Hepatocyte (in vitro differentiated cells): ENCODE measurements around the gene SNX32. TPM values are rescaled to one million over a fixed set of nuclear protein-coding genes. Genes with fewer than 3 reads are reported as not detected.

Experiments used
- DNase-seq: peaks from one replicate; pipeline ENCODE4 v3.0.0-alpha.2; 2016; ENCODE audit warnings: low spot score
- H2AFZ ChIP-seq: fragments of 200-600 bp; sonication (generic); 2 replicates; pipeline ENCODE4 v1.6.0; 2016; ENCODE audit warnings: antibody characterized with exemption, mild to moderate bottlenecking
- H3K27ac ChIP-seq: fragments of 200-600 bp; sonication (generic); 2 replicates; pipeline ENCODE4 v1.5.1; 2016; ENCODE audit warnings: mild to moderate bottlenecking
- H3K27me3 ChIP-seq: fragments of 200-600 bp; sonication (generic); 2 replicates; pipeline ENCODE4 v1.6.1; 2016
- H3K36me3 ChIP-seq: fragments of 200-600 bp; sonication (generic); replicated peaks from 2 replicates; pipeline ENCODE4 v1.5.1; 2016; ENCODE audit warnings: low read depth; ENCODE audit not compliant: insufficient read depth
- H3K4me1 ChIP-seq: fragments of 200-600 bp; sonication (generic); 2 replicates; pipeline ENCODE4 v1.5.1; 2016; ENCODE audit warnings: mild to moderate bottlenecking, moderate library complexity; ENCODE audit not compliant: insufficient read depth
- H3K4me2 ChIP-seq: fragments of 200-600 bp; sonication (generic); 2 replicates; pipeline ENCODE4 v1.6.0; 2016
- H3K4me3 ChIP-seq: fragments of 200-600 bp; sonication (generic); 2 replicates; pipeline ENCODE4 v1.5.1; 2016; ENCODE audit warnings: mild to moderate bottlenecking
- H3K79me2 ChIP-seq: fragments of 200-600 bp; sonication (generic); 2 replicates; pipeline ENCODE4 v1.6.0; 2017; ENCODE audit warnings: mild to moderate bottlenecking
- H3K9me2 ChIP-seq: fragments of 200-600 bp; sonication (generic); replicated peaks from 2 replicates; pipeline ENCODE4 v1.6.0; 2017; ENCODE audit warnings: mild to moderate bottlenecking; ENCODE audit not compliant: insufficient read depth
- H3K9me3 ChIP-seq: fragments of 200-600 bp; sonication (generic); 2 replicates; pipeline ENCODE4 v1.5.1; 2016; ENCODE audit warnings: low read depth, mild to moderate bottlenecking
- H4K20me1 ChIP-seq: fragments of 200-600 bp; sonication (generic); 2 replicates; pipeline ENCODE4 v1.6.0; 2016; ENCODE audit warnings: mild to moderate bottlenecking; ENCODE audit not compliant: insufficient read depth, poor library complexity, severe bottlenecking
- CTCF ChIP-seq: fragments of 200-600 bp; sonication (generic); IDR thresholded peaks from 2 replicates; pipeline ENCODE4 v1.5.1; 2016; ENCODE audit warnings: antibody characterized with exemption, mild to moderate bottlenecking; ENCODE audit not compliant: poor library complexity
- EZH2 ChIP-seq: fragments of 200-600 bp; sonication (generic); IDR thresholded peaks from 2 replicates; pipeline ENCODE4 v1.6.1; 2016; ENCODE audit warnings: antibody characterized with exemption, mild to moderate bottlenecking, borderline replicate concordance
- EZH2phosphoT487 ChIP-seq: fragments of 200-600 bp; sonication (generic); IDR thresholded peaks from one replicate; pipeline ENCODE4 v1.6.1; 2018; ENCODE audit warnings: antibody characterized with exemption, mild to moderate bottlenecking, low read depth, moderate library complexity; ENCODE audit not compliant: unreplicated experiment, severe bottlenecking
- WGBS: methylation state at CpG from one replicate; pipeline ENCODE4 v1.1.6; 2016; ENCODE audit warnings: low lambda C conversion rate; ENCODE audit errors: missing lambda C conversion rate; 5-methylcytosine and 5-hydroxymethylcytosine counted together
- polyA plus RNA-seq: library from polyadenylated mRNA; unstranded; fragments of >200 nt; fragmentation: Nextera tagmentation; extraction: Ambion mirVana; gene quantifications from 2 replicates; pipeline ENCODE4 v1.2.1, GENCODE V29; 2016
- total RNA-seq: library from RNA; depleted of rRNA; stranded (reverse); fragments of >200 nt; gene quantifications from 2 replicates; pipeline ENCODE4 v1.2.3, GENCODE V29; 2014

Gene SNX32
- total and polyA plus RNA-seq, 2 experiments from 2014 or later = 2.9 to 5.1 TPM

- peak within 1 kb of the TSS; percentile 99 for H3K27ac ChIP-seq
- 1% methylated on average over 70 of the region's 92 CpGs for WGBS
- H3K4me2 ChIP-seq = peak within 1 kb of the TSS; percentile 92
- no peaks in the 10 kb centered on the region for H3K27me3 ChIP-seq
- H3K36me3 ChIP-seq = no peaks in the 10 kb centered on the region
- H3K4me3 ChIP-seq = peak within 1 kb of the TSS; percentile 95
- peak within 1 kb of the TSS; percentile 26 for H2AFZ ChIP-seq
- peaks cover 35% of the 10 kb centered on the region for H4K20me1 ChIP-seq
- peaks cover 59% of the 10 kb centered on the region for H3K79me2 ChIP-seq
- peak; percentile 99 for DNase-seq
- no peaks in the 10 kb centered on the region for H3K9me3 ChIP-seq
- H3K9me2 ChIP-seq = no peaks in the 10 kb centered on the region
- TF ChIP-seq CTCF (no peak), EZH2phosphoT487 (no peak), EZH2 (no peak)
- peaks cover 34% of the 10 kb centered on the region for H3K4me1 ChIP-seq
These were observed 24.3 kb downstream of the SNX32 start, which contains the start of gene CFL1 for GRCh38 chr11:65857853-65858680. Gene CFL1, minus strand, starts transcription at chr11:65858180. Its CDS starts 81 bp downstream, at chr11:65858099.

- 2% methylated on average over 10 of the region's 10 CpGs for WGBS
- TF ChIP-seq EZH2phosphoT487 = no peak
- no peak for TF ChIP-seq EZH2
- no peak for TF ChIP-seq CTCF
- H3K27ac ChIP-seq = peak overlapping the region; percentile 97
- peak overlapping the region; percentile 41 for H3K4me3 ChIP-seq
- H3K4me2 ChIP-seq = peak overlapping the region; percentile 90
- peaks cover 54% of the 10 kb centered on the region for H3K79me2 ChIP-seq
- H4K20me1 ChIP-seq = peaks cover 31% of the 10 kb centered on the region
- DNase-seq = no peak
- H2AFZ ChIP-seq = peak overlapping the region; percentile 22
- no peaks in the 10 kb centered on the region for H3K9me2 ChIP-seq
- H3K9me3 ChIP-seq = no peaks in the 10 kb centered on the region
- H3K4me1 ChIP-seq = peaks cover 28% of the 10 kb centered on the region
- H3K36me3 ChIP-seq = no peaks in the 10 kb centered on the region
- H3K27me3 ChIP-seq = no peaks in the 10 kb centered on the region
These were observed 24.9 kb downstream of the SNX32 start for GRCh38 chr11:65858681-65859087.

GRCh38 chr11:65859095-65859811 is 25.5 kb downstream of the SNX32 start:
- peaks cover 54% of the 10 kb centered on the region for H3K79me2 ChIP-seq
- 2% methylated on average over 44 of the region's 46 CpGs for WGBS
- H3K4me1 ChIP-seq = peaks cover 25% of the 10 kb centered on the region
- no peaks in the 10 kb centered on the region for H3K9me3 ChIP-seq
- H4K20me1 ChIP-seq = peaks cover 31% of the 10 kb centered on the region
- DNase-seq = peak; percentile 100
- H3K9me2 ChIP-seq = no peaks in the 10 kb centered on the region
- H2AFZ ChIP-seq = peak overlapping the region; percentile 34
- H3K27ac ChIP-seq = peak overlapping the region; percentile 97
- peak overlapping the region; percentile 41 for H3K4me3 ChIP-seq
- no peak for TF ChIP-seq EZH2phosphoT487
- peak; percentile 16 for TF ChIP-seq CTCF
- H3K36me3 ChIP-seq = no peaks in the 10 kb centered on the region
- H3K4me2 ChIP-seq = peak overlapping the region; percentile 90
- no peaks in the 10 kb centered on the region for H3K27me3 ChIP-seq
